ENCODE data around the gene NEIL1. TPM values are rescaled to one million over a fixed set of nuclear protein-coding genes. Genes with fewer than 3 reads are reported as not detected.

NEIL1 gene
- total RNA-seq, 2 donors from 2014 or later, result 6.0 to 11.7 TPM

DNA sequence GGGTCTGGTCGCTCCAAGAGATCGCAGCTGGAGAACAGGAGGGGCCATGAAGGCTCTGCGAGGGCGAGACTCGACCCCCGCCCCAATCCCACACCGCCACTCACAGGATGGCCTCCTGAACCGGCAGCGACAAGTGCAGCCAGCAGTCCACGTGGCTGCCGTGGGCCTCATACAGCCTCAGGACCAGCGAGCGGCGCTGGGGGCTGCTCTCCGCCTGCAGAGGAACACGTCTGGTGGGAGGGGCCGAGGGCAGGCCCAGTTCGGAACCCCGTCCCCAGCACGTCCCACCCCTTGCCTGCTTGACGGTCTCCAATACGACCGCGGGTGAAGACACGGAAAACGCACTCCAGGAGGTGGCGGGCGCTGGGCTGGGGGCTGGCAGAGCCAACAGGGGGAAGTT lies 9.2 kb downstream of the NEIL1 start:
- H3K4me3 ChIP-seq, result no peak overlapping the region
- peaks cover 43% of the 10 kb centered on the region for H3K36me3 ChIP-seq
- no peaks in the 10 kb centered on the region for H3K4me1 ChIP-seq
- no peak overlapping the region for H3K27ac ChIP-seq
- TF ChIP-seq, protein P1, sequence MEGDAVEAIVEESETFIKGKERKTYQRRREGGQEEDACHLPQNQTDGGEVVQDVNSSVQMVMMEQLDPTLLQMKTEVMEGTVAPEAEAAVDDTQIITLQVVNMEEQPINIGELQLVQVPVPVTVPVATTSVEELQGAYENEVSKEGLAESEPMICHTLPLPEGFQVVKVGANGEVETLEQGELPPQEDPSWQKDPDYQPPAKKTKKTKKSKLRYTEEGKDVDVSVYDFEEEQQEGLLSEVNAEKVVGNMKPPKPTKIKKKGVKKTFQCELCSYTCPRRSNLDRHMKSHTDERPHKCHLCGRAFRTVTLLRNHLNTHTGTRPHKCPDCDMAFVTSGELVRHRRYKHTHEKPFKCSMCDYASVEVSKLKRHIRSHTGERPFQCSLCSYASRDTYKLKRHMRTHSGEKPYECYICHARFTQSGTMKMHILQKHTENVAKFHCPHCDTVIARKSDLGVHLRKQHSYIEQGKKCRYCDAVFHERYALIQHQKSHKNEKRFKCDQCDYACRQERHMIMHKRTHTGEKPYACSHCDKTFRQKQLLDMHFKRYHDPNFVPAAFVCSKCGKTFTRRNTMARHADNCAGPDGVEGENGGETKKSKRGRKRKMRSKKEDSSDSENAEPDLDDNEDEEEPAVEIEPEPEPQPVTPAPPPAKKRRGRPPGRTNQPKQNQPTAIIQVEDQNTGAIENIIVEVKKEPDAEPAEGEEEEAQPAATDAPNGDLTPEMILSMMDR (IDR thresholded peaks at IDR 0.05), result no peak
- H3K9me3 ChIP-seq, result no peaks in the 10 kb centered on the region
- no peak for DNase-seq (ENCODE audit: low spot score)
- no peaks in the 10 kb centered on the region for H3K27me3 ChIP-seq

DNA sequence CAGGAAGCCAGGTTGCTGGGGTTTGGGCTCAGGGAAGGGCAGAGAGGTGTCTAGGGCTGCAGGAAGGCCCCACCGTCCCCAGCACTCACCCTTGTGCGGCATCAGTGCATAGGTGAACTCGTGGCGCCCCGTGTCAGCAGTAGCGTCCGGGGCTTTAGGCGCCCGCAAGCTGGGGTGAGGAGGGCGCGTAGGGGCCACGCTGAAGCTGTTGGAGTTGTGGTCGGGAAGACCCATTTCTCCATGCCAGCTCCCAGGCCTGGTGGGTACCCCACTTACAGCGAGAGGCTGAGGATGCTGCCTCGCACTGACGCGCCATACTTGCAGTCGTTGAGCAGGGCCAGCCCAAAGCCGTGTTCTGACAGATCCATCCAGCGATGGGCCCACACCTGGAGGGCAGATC lies 9.7 kb downstream of the NEIL1 start:
- Histone ChIP-seq H3K36me3 (peaks cover 48% of the 10 kb centered on the region), H3K4me3 (no peak overlapping the region), H3K4me1 (no peaks in the 10 kb centered on the region), H3K27me3 (no peaks in the 10 kb centered on the region), H3K9me3 (no peaks in the 10 kb centered on the region), H3K27ac (no peak overlapping the region)
- DNase-seq (ENCODE audit: low spot score), result no peak
- TF ChIP-seq, protein P1 (IDR thresholded peaks at IDR 0.05), result no peak

DNA sequence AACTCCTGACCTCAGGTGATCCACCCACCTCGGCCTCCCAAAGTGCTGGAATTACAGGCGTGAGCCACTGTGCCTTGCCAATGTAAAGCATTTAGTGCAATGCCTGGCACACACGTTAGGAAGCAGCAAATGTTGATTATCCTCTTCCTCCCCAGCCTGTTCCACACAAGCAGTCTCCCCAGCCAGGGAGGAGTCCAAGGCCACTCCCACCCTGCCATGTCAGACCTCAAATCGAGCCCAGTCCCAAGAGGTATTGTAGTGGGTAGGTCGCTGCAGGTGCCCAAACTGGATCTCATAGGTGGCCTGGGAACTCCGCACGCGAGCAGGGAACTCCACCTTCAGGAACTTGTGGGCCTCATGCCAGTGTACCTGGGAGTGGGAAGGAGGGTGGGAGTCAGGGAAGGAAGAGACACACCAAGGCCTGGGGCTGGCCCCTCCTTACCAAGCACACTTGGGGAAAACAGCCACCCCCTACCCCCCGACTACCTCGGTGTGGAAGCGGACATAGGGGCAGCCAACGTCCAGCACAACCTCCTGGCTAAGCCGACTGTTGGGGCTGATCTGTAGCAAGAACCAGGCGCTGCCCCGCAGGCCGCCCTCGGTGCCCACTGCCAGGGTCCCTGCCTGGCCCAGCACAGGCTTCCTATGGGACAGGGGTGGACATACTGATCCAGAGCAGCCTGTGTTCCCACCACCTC lies 11.3 kb downstream of the NEIL1 start:
- H3K9me3 ChIP-seq, result no peaks in the 10 kb centered on the region
- H3K27me3 ChIP-seq, result no peaks in the 10 kb centered on the region
- no peak for DNase-seq (ENCODE audit: low spot score)
- no peak overlapping the region for H3K4me3 ChIP-seq
- H3K36me3 ChIP-seq, result peaks cover 62% of the 10 kb centered on the region
- TF ChIP-seq, protein P1 (IDR thresholded peaks at IDR 0.05), result no peak
- H3K27ac ChIP-seq, result no peak overlapping the region
- H3K4me1 ChIP-seq, result no peaks in the 10 kb centered on the region

DNA sequence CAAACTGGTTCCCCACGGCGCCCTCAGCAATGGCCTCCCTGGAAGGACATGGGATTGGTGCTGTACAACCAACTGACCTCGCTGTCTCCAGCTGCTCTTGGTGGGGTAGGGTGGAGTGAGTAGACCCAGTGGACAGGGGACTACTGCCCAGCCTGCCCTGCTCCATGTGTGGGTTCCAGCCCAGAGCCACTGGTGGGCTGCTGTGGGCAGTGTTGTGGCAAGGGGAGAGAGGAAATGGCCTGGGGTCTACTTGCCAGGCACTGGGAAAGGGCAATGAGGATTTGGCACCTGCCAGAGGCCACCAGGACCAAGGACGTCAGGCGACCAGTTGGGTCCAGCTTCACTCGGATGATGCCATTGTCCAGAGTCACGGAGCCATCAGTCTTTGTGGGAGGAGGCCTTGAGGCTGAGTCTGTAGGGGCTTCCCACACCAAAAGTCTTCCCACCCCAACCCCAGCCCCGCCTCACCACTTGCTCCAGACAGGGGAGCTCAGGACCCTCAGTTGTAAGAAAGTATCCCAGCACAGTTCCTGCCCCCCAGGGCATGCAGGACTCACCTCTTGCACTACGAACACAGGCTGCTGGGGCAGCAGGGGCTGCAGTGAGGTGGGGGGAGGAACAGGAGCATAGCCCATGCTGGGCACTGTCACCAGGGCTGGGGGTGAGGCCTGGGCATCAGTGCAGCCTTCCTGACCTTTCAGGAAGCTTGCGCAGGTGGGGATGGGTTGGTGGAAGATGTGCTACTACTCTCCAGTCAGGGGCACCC lies 12.1 kb downstream of the NEIL1 start:
- H3K36me3 ChIP-seq, result peaks cover 70% of the 10 kb centered on the region
- TF ChIP-seq, protein P1 (IDR thresholded peaks at IDR 0.05), result no peak
- DNase-seq (ENCODE audit: low spot score), result no peak

DNA sequence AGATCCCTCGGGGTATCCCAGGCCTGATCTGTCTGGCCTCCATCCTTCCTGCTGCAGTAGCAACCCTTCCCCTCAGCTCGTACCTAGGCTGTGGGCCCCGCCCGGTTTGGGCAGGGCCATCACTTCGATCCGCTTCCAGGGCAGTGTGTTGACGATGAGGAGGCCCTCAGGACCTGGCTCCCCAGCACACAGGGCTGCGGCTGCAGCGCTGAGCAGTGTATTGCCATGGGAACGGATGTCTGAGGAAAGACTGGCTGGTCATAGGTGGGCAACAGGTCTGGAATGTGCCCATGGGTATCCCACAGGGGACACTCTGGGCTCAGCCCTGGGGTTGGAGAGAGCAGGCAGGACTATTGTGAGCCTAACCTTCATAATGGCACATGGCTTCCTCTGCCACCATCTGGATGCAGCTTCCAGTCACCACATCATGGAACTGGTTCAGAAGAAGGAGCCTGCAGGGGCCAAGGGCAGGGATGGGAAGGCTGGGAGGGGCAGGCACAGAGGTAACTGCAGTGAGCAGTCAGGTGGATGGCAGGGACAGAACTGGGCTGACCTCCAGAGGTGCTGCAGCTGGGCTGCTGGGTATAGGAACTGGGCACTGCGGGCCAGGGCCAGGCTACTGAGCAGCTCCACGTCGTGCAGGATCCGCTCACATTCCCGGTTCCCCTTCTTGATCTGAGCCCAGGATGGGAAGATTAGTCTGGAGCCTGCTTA lies 12.9 kb downstream of the NEIL1 start:
- TF ChIP-seq, protein P1 (IDR thresholded peaks at IDR 0.05), result no peak
- Histone ChIP-seq H3K9me3 (no peaks in the 10 kb centered on the region), H3K27ac (no peak overlapping the region), H3K36me3 (peaks cover 77% of the 10 kb centered on the region), H3K4me3 (no peak overlapping the region), H3K4me1 (no peaks in the 10 kb centered on the region), H3K27me3 (no peaks in the 10 kb centered on the region)
- DNase-seq (ENCODE audit: low spot score), result no peak

More for the DNA sequence above, 12.1 kb downstream of the NEIL1 start:
- Histone ChIP-seq H3K27me3 (no peaks in the 10 kb centered on the region), H3K9me3 (no peaks in the 10 kb centered on the region), H3K27ac (no peak overlapping the region), H3K4me3 (no peak overlapping the region), H3K4me1 (no peaks in the 10 kb centered on the region)
